HCT116 (cell line): ENCODE measurements around the gene TNS3. TPM values are rescaled to one million over a fixed set of nuclear protein-coding genes. Genes with fewer than 3 reads are reported as not detected.
A peak's percentile ranks its signal among the peaks of the same experiment; 100 is the strongest.

Experiments used
- ATAC-seq: fragments of 200-7000 bp; cut with Tn5 transposase; 2 replicates; pipeline ENCODE4 v1.9.1; 2020; ENCODE audit warnings: mild to moderate bottlenecking, moderate library complexity
- BruUV-seq: library from RNA; stranded (reverse); fragments of 400-500 nt; replicated peaks from 2 replicates; lab custom pipeline; 2021; lab: Mats Ljungman, UMichigan
- CTCF ChIA-PET: fragments of 300-600 bp; sonication (Branson Sonifier 250); formaldehyde crosslinking; loops from one replicate; lab custom pipeline; 2021; ENCODE audit warnings: antibody characterized with exemption; lab: Charles Lee
- POLR2A ChIA-PET: fragments of 300-600, 350-600 bp; sonication (Branson Sonifier 250); formaldehyde crosslinking; loops from one replicate; lab custom pipeline; 2021; ENCODE audit warnings: antibody characterized with exemption; lab: Charles Lee
- RAD21 ChIA-PET, 2 experiments: fragments of 300-600 bp; sonication (Branson Sonifier 250); formaldehyde crosslinking; loops; one replicate each; lab custom pipeline; 2023; ENCODE audit warnings: low total read pairs in 2 of 2; ENCODE audit not compliant: uncharacterized antibody in 2 of 2, unreplicated experiment in 2 of 2, low non-redundant PET in 1 of 2; lab: Charles Lee
- DNase-seq: peaks from one replicate; pipeline ENCODE4 v3.0.0-alpha.2; 2010; ENCODE audit warnings: low read depth, low spot score
- H2AFZ ChIP-seq: fragments of 200-600 bp; shearing (Covaris generic), sonication (generic); 2 replicates; pipeline ENCODE4 v1.6.1; 2017; ENCODE audit warnings: low read depth, mixed run types, mixed read lengths, antibody characterized with exemption, low read length; ENCODE audit not compliant: poor library complexity, severe bottlenecking
- H3K27ac ChIP-seq: 2 replicates; pipeline ENCODE4 v1.5.1; 2012; ENCODE audit warnings: low read depth, low read length
- H3K27me3 ChIP-seq: fragments of 200-600 bp; sonication (generic); 2 replicates; pipeline ENCODE4 v1.6.1; 2016; ENCODE audit warnings: mixed run types, low read length, mixed read lengths; ENCODE audit not compliant: insufficient read depth
- H3K36me3 ChIP-seq, 2 experiments: fragments of 200-500 bp in 1 of 2; fragments of 200-600 bp in 1 of 2; sonication (Bioruptor generic) in 1 of 2; sonication (generic) in 1 of 2; 2 replicates each; pipeline versions ENCODE4 v1.5.1 to v1.6.1; 2014 to 2016; ENCODE audit warnings: low read length in 2 of 2, inconsistent platforms in 1 of 2, mixed read lengths in 1 of 2, mixed run types in 1 of 2; ENCODE audit not compliant: insufficient read depth in 2 of 2, control insufficient read depth in 1 of 2
- H3K4me1 ChIP-seq, 2 experiments: fragments of 200-600 bp in 1 of 2; sonication (generic) in 1 of 2; 2 replicates each; pipeline versions ENCODE4 v1.5.1 to v1.6.1; 2012 to 2017; ENCODE audit warnings: low read length in 2 of 2, inconsistent platforms in 1 of 2, mild to moderate bottlenecking in 1 of 2, mixed read lengths in 1 of 2, mixed run types in 1 of 2, moderate library complexity in 1 of 2; ENCODE audit not compliant: insufficient read depth in 2 of 2, control insufficient read depth in 1 of 2
- H3K4me2 ChIP-seq: fragments of 200-600 bp; sonication (generic); 2 replicates; pipeline ENCODE4 v1.6.1; 2017; ENCODE audit warnings: mixed run types, low read length, mixed read lengths
- H3K4me3 ChIP-seq, 2 experiments: fragments of 200-600 bp in 1 of 2; sonication (generic) in 1 of 2; replicated peaks in 1 of 2; 2 replicates each; pipeline ENCODE4 v1.5.1; 2011 to 2016; ENCODE audit warnings: low read length in 2 of 2, control low read depth in 1 of 2, low read depth in 1 of 2, mild to moderate bottlenecking in 1 of 2, mixed read lengths in 1 of 2, mixed run types in 1 of 2
- H3K79me2 ChIP-seq: fragments of 200-600 bp; sonication (generic); 2 replicates; pipeline ENCODE4 v1.6.1; 2017; ENCODE audit warnings: mild to moderate bottlenecking, mixed run types, low read length, moderate library complexity, mixed read lengths; ENCODE audit not compliant: insufficient read depth
- H3K9ac ChIP-seq: fragments of 200-600 bp; sonication (generic); 2 replicates; pipeline ENCODE4 v1.6.1; 2016; ENCODE audit warnings: low read length, mixed read lengths
- H3K9me2 ChIP-seq: fragments of 200-600 bp; sonication (generic), shearing (Covaris generic); 2 replicates; pipeline ENCODE4 v1.6.1; 2017; ENCODE audit warnings: mixed run types, mild to moderate bottlenecking, moderate library complexity; ENCODE audit not compliant: insufficient read depth
- H3K9me3 ChIP-seq, 2 experiments: fragments of 200-500 bp in 1 of 2; fragments of 200-600 bp in 1 of 2; sonication (Bioruptor generic) in 1 of 2; sonication (generic) in 1 of 2; 2 replicates each; pipeline ENCODE4 v1.6.1; 2014 to 2017; ENCODE audit warnings: low read length in 2 of 2, mixed read lengths in 2 of 2, inconsistent platforms in 1 of 2, low read depth in 1 of 2, mild to moderate bottlenecking in 1 of 2, mixed run types in 1 of 2, moderate library complexity in 1 of 2; ENCODE audit not compliant: control insufficient read depth in 1 of 2, insufficient read depth in 1 of 2
- H4K20me1 ChIP-seq: fragments of 200-600 bp; sonication (generic), shearing (Covaris generic); 2 replicates; pipeline ENCODE4 v1.6.1; 2017; ENCODE audit warnings: mixed run types, mild to moderate bottlenecking, moderate library complexity; ENCODE audit not compliant: insufficient read depth
- CEBPB ChIP-seq: IDR thresholded peaks from 2 replicates; pipeline ENCODE4 v1.6.1; 2012; ENCODE audit warnings: low read depth
- EGR1 ChIP-seq: IDR thresholded peaks from 2 replicates; pipeline ENCODE4 v1.6.1; 2012; ENCODE audit warnings: low read depth
- JUND ChIP-seq: IDR thresholded peaks from 2 replicates; pipeline ENCODE4 v1.6.1; 2012
- POLR2A ChIP-seq: IDR thresholded peaks from 2 replicates; pipeline ENCODE4 v1.7.0; 2011; ENCODE audit warnings: borderline replicate concordance; ENCODE audit not compliant: insufficient read depth, insufficient read length; ENCODE audit errors: extremely low read depth
- RAD21 ChIP-seq: IDR thresholded peaks from 2 replicates; pipeline ENCODE4 v1.6.1; 2012; ENCODE audit warnings: low read depth, mild to moderate bottlenecking
- intact Hi-C: fragments of 100-400 bp; cut with micrococcal nuclease; formaldehyde crosslinking; loops from 2 replicates; pipeline ENCODE4 v1.10.0; 2022
- total RNA-seq: library from RNA; stranded (reverse); gene quantifications from one replicate; pipeline ENCODE4 v1.2.1, GENCODE V29; 2021; ENCODE audit not compliant: unreplicated experiment
- TF ChIP-seq, protein P1 (sequence below), 3 experiments: fragments of 200-600 bp in 1 of 3; sonication (generic) in 1 of 3; IDR thresholded peaks in 2 of 3; conservative IDR thresholded peaks in 1 of 3; 2 replicates each; pipeline ENCODE4 v1.5.1; 2012 to 2017; ENCODE audit warnings: low read depth in 2 of 3, low read length in 2 of 3, antibody characterized with exemption in 1 of 3, borderline replicate concordance in 1 of 3, control low read depth in 1 of 3, mild to moderate bottlenecking in 1 of 3, mixed read lengths in 1 of 3, mixed run types in 1 of 3, moderate library complexity in 1 of 3; ENCODE audit not compliant: insufficient read depth in 1 of 3

The TNS3 gene
- total RNA-seq, 1 experiment from 2014 or later = 9.1 TPM

DNA sequence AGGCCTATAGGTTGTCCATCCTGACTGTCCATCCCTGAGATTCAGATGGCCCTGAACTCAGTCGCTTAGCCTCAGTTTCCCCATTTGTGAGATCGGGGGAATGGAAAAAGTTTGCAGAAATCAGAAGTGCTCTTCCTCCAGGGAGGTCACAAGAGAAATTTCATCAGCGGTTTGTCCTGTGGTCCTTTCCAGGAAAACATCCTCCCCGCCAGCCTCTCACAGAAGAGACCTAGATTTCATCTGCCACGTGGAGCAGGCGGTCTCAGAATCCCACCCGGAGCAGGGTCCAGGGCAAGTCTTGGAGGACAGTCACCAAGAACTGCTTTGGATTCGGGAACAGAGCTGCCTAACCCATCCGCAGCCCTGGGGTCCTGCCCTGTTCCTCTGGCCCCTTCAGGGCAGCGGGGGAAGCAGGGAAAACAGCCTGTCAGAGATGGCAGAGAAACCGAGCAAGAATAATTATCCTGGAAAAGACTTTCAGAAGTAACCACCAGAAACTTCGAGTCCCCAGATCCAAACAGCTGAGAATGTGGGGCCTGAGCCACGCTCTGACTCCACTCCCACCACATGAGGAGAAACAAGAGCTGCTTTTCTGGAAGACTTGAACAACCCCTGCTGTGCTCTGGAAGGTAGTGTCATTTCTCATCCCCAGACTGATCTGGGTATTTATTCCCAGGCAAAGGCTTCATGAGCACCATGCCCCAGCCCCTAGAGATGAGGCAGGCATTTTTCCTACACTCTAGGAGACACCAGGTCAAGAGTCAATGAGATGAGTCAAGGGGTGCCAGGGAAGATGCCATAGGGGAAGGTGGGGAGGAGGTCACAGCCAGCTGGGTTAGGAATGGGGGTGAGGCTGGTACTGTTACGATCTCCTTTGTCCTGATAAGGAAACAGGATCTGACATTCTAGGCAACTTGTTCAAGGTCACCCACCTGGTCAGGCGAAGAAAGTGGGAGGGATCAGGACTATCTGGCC, 1.1 kb upstream of the TNS3 start:
- Histone ChIP-seq H4K20me1 (no peaks in the 10 kb centered on the region), H3K9ac (peak overlapping the region; percentile 77; the same call in 1 of the 2 replicates), H3K27ac (no peak overlapping the region), H3K4me1 (peaks cover 20 to 24% of the 10 kb centered on the region in 2 experiments), H3K4me3 (peak overlapping the region in 1 of 2 experiments; percentile 81; a peak in 1 of 4 replicates), H3K9me3 (no peaks in the 10 kb centered on the region), H3K4me2 (peak overlapping the region; percentile 97), H3K9me2 (no peaks in the 10 kb centered on the region), H3K27me3 (no peaks in the 10 kb centered on the region), H2AFZ (peak overlapping the region; percentile 97), H3K79me2 (no peaks in the 10 kb centered on the region), H3K36me3 (no peaks in the 10 kb centered on the region)
- RAD21 ChIA-PET = no interaction called here
- CTCF ChIA-PET = no interaction called here
- POLR2A ChIA-PET = no interaction called here
- ATAC-seq (no peak), DNase-seq (no peak)
- intact Hi-C loops = loop anchor here (5.0 kb wide), 1 partner anchor 106 kb away; no protein-coding TSS in a partner anchor
- TF ChIP-seq EGR1 (no peak), POLR2A (no peak), RAD21 (no peak), CEBPB (no peak), JUND (no peak)
- TF ChIP-seq, protein P1, sequence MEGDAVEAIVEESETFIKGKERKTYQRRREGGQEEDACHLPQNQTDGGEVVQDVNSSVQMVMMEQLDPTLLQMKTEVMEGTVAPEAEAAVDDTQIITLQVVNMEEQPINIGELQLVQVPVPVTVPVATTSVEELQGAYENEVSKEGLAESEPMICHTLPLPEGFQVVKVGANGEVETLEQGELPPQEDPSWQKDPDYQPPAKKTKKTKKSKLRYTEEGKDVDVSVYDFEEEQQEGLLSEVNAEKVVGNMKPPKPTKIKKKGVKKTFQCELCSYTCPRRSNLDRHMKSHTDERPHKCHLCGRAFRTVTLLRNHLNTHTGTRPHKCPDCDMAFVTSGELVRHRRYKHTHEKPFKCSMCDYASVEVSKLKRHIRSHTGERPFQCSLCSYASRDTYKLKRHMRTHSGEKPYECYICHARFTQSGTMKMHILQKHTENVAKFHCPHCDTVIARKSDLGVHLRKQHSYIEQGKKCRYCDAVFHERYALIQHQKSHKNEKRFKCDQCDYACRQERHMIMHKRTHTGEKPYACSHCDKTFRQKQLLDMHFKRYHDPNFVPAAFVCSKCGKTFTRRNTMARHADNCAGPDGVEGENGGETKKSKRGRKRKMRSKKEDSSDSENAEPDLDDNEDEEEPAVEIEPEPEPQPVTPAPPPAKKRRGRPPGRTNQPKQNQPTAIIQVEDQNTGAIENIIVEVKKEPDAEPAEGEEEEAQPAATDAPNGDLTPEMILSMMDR (IDR thresholded peaks at IDR 0.05 in 2 of 3, conservative IDR thresholded peaks at IDR 0.05 in 1 of 3; ENCODE audit: borderline replicate concordance in 1 of 3, insufficient read depth in 1 of 3, low read depth in 2 of 3, low read length in 2 of 3) = no peak
- no TSS peak for BruUV-seq
